ENCODE data around the gene TREM2.

The TREM2 gene

DNA sequence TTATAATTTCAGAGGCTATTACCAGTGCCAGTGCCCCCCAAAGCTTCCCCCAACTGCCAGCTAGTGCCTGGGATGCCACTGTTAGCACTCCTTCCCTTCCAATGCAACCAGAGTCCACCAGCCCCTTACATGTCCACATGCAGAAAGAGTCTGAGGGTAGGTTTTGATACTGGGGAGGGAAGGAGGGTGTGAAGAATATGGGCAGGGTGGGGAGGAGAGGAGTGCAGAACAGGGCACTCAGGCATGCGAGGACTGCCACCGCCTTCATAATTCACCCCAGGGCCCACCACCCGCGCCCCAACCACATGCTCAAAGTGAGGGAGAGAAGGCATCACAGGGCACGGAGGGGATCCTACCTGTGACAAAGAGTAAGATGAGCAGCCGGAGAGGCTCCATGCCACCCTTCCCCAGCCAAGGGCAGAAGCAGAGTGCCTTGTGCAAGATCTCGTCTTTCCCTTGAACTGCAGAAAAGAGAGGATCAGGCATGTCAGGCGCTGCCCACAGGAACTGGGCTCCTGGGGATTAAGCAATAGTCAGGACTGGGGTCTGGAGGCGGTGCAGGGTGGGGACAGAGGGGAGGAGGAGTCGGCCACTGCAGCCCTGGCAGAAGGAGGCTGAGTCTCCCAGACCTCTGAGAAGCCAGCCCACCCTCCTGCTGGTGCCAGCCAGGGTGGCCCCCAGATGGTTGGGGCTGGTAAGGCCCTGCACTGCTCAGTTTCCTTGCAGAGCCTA is at the start of gene TREM2:
Gene TREM2, minus strand, starts transcription at position 430 of the 732 bp plus-strand sequence. Its CDS starts 34 bp downstream, at position 396.
- TF ChIP-seq, protein P1, sequence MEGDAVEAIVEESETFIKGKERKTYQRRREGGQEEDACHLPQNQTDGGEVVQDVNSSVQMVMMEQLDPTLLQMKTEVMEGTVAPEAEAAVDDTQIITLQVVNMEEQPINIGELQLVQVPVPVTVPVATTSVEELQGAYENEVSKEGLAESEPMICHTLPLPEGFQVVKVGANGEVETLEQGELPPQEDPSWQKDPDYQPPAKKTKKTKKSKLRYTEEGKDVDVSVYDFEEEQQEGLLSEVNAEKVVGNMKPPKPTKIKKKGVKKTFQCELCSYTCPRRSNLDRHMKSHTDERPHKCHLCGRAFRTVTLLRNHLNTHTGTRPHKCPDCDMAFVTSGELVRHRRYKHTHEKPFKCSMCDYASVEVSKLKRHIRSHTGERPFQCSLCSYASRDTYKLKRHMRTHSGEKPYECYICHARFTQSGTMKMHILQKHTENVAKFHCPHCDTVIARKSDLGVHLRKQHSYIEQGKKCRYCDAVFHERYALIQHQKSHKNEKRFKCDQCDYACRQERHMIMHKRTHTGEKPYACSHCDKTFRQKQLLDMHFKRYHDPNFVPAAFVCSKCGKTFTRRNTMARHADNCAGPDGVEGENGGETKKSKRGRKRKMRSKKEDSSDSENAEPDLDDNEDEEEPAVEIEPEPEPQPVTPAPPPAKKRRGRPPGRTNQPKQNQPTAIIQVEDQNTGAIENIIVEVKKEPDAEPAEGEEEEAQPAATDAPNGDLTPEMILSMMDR (IDR thresholded peaks at IDR 0.05; ENCODE audit: insufficient read depth, missing control alignments): no peak

DNA sequence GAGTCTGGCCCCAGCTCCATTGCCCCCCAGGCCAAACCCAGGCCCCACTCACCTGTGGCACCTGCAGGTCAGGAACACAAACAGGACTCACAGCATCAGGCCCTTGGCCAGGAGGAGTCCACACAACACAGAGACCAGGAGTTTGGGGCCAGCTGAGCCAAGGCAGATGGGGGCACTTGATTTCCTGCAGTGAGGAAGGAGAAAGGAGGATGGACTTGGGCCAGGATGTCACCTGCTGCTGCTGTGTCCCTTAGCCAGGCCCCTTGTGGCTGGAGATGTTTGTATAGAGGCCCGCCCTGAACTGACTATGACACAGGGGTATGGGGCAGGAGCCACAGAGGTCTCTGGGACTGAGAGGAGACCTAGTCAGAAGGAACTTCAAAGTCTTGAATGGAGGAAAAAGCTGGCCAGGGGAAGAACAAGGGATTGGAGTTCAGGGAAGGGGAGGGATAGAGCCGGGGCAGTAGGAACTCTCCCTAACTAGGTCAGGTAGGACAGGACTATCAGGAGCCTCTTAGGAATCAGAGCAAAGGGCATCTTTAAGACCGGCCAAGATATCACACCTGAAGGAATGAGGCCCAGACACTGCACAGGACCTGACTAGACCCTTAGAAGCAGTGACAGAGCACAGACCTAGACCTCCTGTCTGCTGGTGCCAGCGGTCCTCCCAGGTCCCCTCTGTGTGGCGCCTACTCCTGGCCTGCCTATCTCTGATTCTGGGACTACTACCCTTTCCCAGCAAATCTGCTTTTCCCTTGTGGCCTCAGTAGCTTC is 46.8 kb upstream of the TREM2 start:
- no peak for DNase-seq (ENCODE audit: insufficient read length, low spot score)
- FAIRE-seq: no peak
- TF ChIP-seq, protein P1 (IDR thresholded peaks at IDR 0.05; ENCODE audit: insufficient read depth, missing control alignments): no peak

More for the DNA sequence above, at the start of gene TREM2:
- FAIRE-seq (no peak), DNase-seq (ENCODE audit: insufficient read length, low spot score) (no peak)

DNA sequence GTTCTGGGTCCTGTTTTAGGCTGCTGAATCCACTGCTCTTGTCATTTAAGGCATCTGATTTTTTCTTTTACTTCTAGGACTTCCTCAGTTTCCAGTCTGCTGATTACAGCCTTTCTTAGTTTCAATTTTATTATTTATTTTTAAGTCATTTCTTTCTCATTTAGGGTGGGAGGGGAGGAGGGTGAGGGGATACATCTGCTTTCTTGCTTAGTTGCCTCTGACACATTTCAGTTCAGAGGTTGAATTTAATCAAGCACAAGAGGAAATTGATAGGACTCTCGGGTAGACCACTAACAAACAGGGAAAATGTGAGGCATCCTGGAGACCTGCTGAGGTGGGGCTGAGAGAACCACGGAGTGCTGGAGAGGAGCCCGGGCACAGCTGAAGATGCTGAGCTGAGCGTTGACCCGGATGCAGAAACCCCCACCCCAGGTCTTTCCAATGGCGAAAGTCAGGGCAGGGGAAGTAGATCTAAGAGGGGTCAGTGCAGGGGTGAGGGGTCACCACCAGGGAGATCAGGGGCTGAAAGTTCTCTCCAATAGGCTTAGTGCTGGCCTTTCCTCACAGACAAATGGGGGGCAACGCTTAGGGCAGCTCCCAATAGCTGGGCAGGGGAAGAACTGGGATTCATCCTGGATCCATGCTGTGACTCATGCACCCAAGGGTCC is 45.7 kb upstream of the TREM2 start:
- DNase-seq (ENCODE audit: insufficient read length, low spot score) (no peak), FAIRE-seq (no peak)
- TF ChIP-seq, protein P1 (IDR thresholded peaks at IDR 0.05; ENCODE audit: insufficient read depth, missing control alignments): no peak

DNA sequence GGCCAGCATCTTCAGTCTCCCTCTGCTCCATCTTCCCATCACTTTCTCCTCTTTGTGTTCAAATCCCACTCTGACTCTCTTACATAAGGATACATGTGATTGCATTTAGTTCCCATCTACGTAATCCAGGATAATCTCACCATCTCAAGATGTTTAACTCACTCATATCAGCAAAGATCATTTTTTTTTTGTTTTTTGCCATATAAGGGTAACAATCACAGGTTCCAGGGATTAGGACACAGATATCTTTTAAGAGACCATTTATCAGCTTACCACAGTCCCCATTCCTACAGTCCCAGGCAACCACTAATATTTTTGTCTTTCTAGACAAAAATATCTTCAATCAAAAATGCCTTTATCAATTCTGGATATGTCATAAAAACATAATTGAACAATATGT is 41.2 kb upstream of the TREM2 start:
- FAIRE-seq: no peak
- TF ChIP-seq, protein P1 (IDR thresholded peaks at IDR 0.05; ENCODE audit: insufficient read depth, missing control alignments): no peak
- DNase-seq (ENCODE audit: insufficient read length, low spot score): no peak

DNA sequence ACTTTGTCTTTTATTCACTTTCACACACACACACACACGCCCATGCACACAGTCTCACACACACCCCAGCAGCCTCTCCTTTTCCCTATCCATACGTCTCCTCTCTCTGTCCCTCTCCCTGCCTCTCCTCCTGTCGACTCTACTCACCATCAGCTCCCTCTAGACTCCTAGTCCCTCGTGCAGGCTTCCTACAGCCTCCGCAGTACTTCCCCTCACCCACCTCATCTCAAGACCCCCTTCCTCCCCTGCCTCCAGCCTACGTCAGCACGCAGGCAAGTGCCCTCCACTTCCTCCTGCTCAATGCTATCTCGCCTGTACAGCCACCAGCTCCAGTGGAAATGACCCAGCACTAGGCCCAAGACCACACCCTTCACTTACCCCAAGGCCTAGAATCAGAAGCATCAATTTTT is 38.9 kb upstream of the TREM2 start:
- DNase-seq (ENCODE audit: insufficient read length, low spot score): no peak
- no peak for FAIRE-seq

DNA sequence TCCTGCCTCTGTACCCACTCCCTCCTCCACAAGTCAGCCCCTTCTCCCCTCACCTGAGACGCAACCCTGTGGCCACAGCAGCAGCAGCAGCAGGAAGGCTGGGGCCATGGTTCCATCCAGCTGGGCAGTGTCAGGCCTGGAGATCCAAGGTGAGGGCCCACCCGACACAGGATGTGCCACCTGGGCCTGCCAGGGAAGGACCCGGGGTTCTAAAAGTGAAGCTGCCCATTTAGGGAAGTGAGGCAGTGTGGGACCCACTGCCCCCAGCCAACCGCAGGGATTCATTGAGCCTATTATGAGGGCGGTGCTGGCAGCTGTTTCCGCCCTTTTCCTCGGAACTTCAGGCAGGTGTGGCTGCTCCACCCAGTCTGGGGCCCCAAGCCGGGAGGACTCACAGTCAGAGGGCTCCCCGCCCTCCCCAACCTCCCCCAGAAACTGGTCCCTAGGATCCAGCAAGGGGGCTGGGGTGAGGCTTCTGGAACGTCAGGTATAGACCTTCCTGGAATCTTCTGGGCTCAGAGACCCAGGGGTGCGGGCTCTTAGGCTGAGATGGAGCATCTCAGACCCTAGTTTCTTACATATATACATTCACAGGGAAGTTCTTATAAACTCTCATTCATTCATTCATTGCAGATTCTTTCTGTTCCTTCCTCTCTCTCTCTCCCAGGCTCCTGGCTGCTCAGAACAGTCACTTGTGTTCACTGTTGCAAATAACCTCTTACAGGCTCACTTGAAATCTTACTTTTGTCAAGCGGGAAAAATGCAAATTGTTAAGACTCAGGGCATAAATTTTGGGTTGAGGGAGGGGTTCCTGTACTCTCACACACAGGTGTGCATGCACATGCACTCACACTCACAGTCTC is 38.2 kb upstream of the TREM2 start, which contains the start of gene TREML2:
Gene TREML2, minus strand, starts transcription at position 249 of the 863 bp plus-strand sequence. Its CDS starts 141 bp downstream, at position 108.
- FAIRE-seq: no peak
- TF ChIP-seq, protein P1 (IDR thresholded peaks at IDR 0.05; ENCODE audit: insufficient read depth, missing control alignments): no peak

More for the DNA sequence above, 38.9 kb upstream of the TREM2 start:
- TF ChIP-seq, protein P1 (IDR thresholded peaks at IDR 0.05; ENCODE audit: insufficient read depth, missing control alignments): no peak

More for the DNA sequence above, 38.2 kb upstream of the TREM2 start, which contains the start of gene TREML2:
- DNase-seq (ENCODE audit: insufficient read length, low spot score): no peak

All from D721Med (cell line).